AG04450 (cell line): ENCODE data around the gene PTPN5. TPM values are rescaled to one million over a fixed set of nuclear protein-coding genes. Genes with fewer than 3 reads are reported as not detected.

Experiments used
- CTCF ChIA-PET: fragments of 300-600, 350-600 bp; formaldehyde crosslinking; extraction: SDS; loops from one replicate; lab custom pipeline; 2022; ENCODE audit warnings: antibody characterized with exemption, inconsistent platforms; lab: Charles Lee
- POLR2A ChIA-PET: fragments of 350-600 bp; formaldehyde crosslinking; extraction: SDS; loops from one replicate; lab custom pipeline; 2021; ENCODE audit warnings: antibody characterized with exemption, inconsistent platforms; lab: Yijun Ruan, JAX
- DNase-seq: peaks from one replicate; pipeline ENCODE4 v3.0.0-alpha.2; 2011; ENCODE audit warnings: low read depth, low spot score
- H3K27ac ChIP-seq: one replicate; pipeline ENCODE4 v1.5.1; 2012; ENCODE audit warnings: low read depth, low read length, control low read depth
- H3K27me3 ChIP-seq: one replicate; pipeline ENCODE4 v1.6.0; 2012; ENCODE audit warnings: low read length; ENCODE audit not compliant: control insufficient read depth, insufficient read depth
- H3K4me3 ChIP-seq: 2 replicates; pipeline ENCODE4 v1.5.1; 2011; ENCODE audit warnings: mild to moderate bottlenecking, low read depth, low read length, control low read depth
- H3K9me3 ChIP-seq: 2 replicates; pipeline ENCODE4 v1.5.1; 2012; ENCODE audit warnings: low read length; ENCODE audit not compliant: control insufficient read depth, insufficient read depth
- CTCF ChIP-seq: IDR thresholded peaks from 2 replicates; pipeline ENCODE4 v1.5.1; 2011; ENCODE audit warnings: low read depth, low read length, control low read depth, inconsistent platforms
- polyA plus RNA-seq: library from polyadenylated mRNA; depleted of rRNA; stranded (reverse); fragments of >200 nt; gene quantifications from 2 replicates; pipeline ENCODE4 v1.2.3, GENCODE V29; 2011

Gene PTPN5
- polyA plus RNA-seq, 1 experiment, result not detected

GRCh38 chr11:18773681-18774080 lies 17.9 kb downstream of the PTPN5 start:
- CTCF ChIA-PET, result interaction anchor here (3.5 kb wide), 1 partner anchor 9 kb away, joined by 25 read pairs; no protein-coding TSS in a partner anchor
- Histone ChIP-seq H3K27ac (no peak overlapping the region), H3K9me3 (no peaks in the 10 kb centered on the region), H3K4me3 (no peak overlapping the region), H3K27me3 (peaks cover 17% of the 10 kb centered on the region)
- POLR2A ChIA-PET, result no interaction called here
- TF ChIP-seq CTCF, result no peak
- DNase-seq, result no peak

GRCh38 chr11:18773104-18773503 lies 18.5 kb downstream of the PTPN5 start:
- DNase-seq, result no peak
- no peak for TF ChIP-seq CTCF
- H3K27ac ChIP-seq, result no peak overlapping the region
- H3K27me3 ChIP-seq, result peaks cover 17% of the 10 kb centered on the region
- ChIA-PET CTCF (interaction anchor here (3.5 kb wide), 1 partner anchor 8 kb away, joined by 25 read pairs; no protein-coding TSS in a partner anchor), POLR2A (no interaction called here)
- no peak overlapping the region for H3K4me3 ChIP-seq
- no peaks in the 10 kb centered on the region for H3K9me3 ChIP-seq

- H3K9me3 ChIP-seq, result no peaks in the 10 kb centered on the region
- DNase-seq, result no peak
- TF ChIP-seq CTCF, result no peak
- CTCF ChIA-PET, result no interaction called here
- no peak overlapping the region for H3K27ac ChIP-seq
- POLR2A ChIA-PET, result no interaction called here
- H3K27me3 ChIP-seq, result peaks cover 17% of the 10 kb centered on the region
- no peak overlapping the region for H3K4me3 ChIP-seq
Observed at GRCh38 chr11:18772211-18772610, 19.4 kb downstream of the PTPN5 start.

- ChIA-PET CTCF (no interaction called here), POLR2A (no interaction called here)
- Histone ChIP-seq H3K27ac (no peak overlapping the region), H3K4me3 (no peak overlapping the region), H3K27me3 (peaks cover 17% of the 10 kb centered on the region), H3K9me3 (no peaks in the 10 kb centered on the region)
- no peak for DNase-seq
- no peak for TF ChIP-seq CTCF
Observed at GRCh38 chr11:18771266-18772035, 20.1 kb downstream of the PTPN5 start.

GRCh38 chr11:18770479-18771125 lies 21.0 kb downstream of the PTPN5 start:
- no peak for DNase-seq
- TF ChIP-seq CTCF, result no peak
- peaks cover 17% of the 10 kb centered on the region for H3K27me3 ChIP-seq
- no peaks in the 10 kb centered on the region for H3K9me3 ChIP-seq
- POLR2A ChIA-PET, result no interaction called here
- no peak overlapping the region for H3K4me3 ChIP-seq
- CTCF ChIA-PET, result no interaction called here
- H3K27ac ChIP-seq, result no peak overlapping the region
